HCT116 (cell line): ENCODE results near the gene GADD45G. TPM values are rescaled to one million over a fixed set of nuclear protein-coding genes. Genes with fewer than 3 reads are reported as not detected.
A peak's percentile ranks its signal among the peaks of the same experiment; 100 is the strongest.

Experiments
- ATAC-seq: fragments of 200-7000 bp; cut with Tn5 transposase; 2 replicates; pipeline ENCODE4 v1.9.1; 2020; ENCODE audit warnings: mild to moderate bottlenecking, moderate library complexity
- BruUV-seq: library from RNA; stranded (reverse); fragments of 400-500 nt; replicated peaks from 2 replicates; lab custom pipeline; 2021; lab: Mats Ljungman, UMichigan
- CTCF ChIA-PET: fragments of 300-600 bp; sonication (Branson Sonifier 250); formaldehyde crosslinking; loops from one replicate; lab custom pipeline; 2021; ENCODE audit warnings: antibody characterized with exemption; lab: Charles Lee
- POLR2A ChIA-PET: fragments of 300-600, 350-600 bp; sonication (Branson Sonifier 250); formaldehyde crosslinking; loops from one replicate; lab custom pipeline; 2021; ENCODE audit warnings: antibody characterized with exemption; lab: Charles Lee
- RAD21 ChIA-PET, 2 experiments: fragments of 300-600 bp; sonication (Branson Sonifier 250); formaldehyde crosslinking; loops; one replicate each; lab custom pipeline; 2023; ENCODE audit warnings: low total read pairs in 2 of 2; ENCODE audit not compliant: uncharacterized antibody in 2 of 2, unreplicated experiment in 2 of 2, low non-redundant PET in 1 of 2; lab: Charles Lee
- DNase-seq: peaks from one replicate; pipeline ENCODE4 v3.0.0-alpha.2; 2010; ENCODE audit warnings: low read depth, low spot score
- H2AFZ ChIP-seq: fragments of 200-600 bp; shearing (Covaris generic), sonication (generic); 2 replicates; pipeline ENCODE4 v1.6.1; 2017; ENCODE audit warnings: low read depth, mixed run types, mixed read lengths, antibody characterized with exemption, low read length; ENCODE audit not compliant: poor library complexity, severe bottlenecking
- H3K27ac ChIP-seq: 2 replicates; pipeline ENCODE4 v1.5.1; 2012; ENCODE audit warnings: low read depth, low read length
- H3K27me3 ChIP-seq: fragments of 200-600 bp; sonication (generic); 2 replicates; pipeline ENCODE4 v1.6.1; 2016; ENCODE audit warnings: mixed run types, low read length, mixed read lengths; ENCODE audit not compliant: insufficient read depth
- H3K36me3 ChIP-seq, 2 experiments: fragments of 200-500 bp in 1 of 2; fragments of 200-600 bp in 1 of 2; sonication (Bioruptor generic) in 1 of 2; sonication (generic) in 1 of 2; 2 replicates each; pipeline versions ENCODE4 v1.5.1 to v1.6.1; 2014 to 2016; ENCODE audit warnings: low read length in 2 of 2, inconsistent platforms in 1 of 2, mixed read lengths in 1 of 2, mixed run types in 1 of 2; ENCODE audit not compliant: insufficient read depth in 2 of 2, control insufficient read depth in 1 of 2
- H3K4me1 ChIP-seq, 2 experiments: fragments of 200-600 bp in 1 of 2; sonication (generic) in 1 of 2; 2 replicates each; pipeline versions ENCODE4 v1.5.1 to v1.6.1; 2012 to 2017; ENCODE audit warnings: low read length in 2 of 2, inconsistent platforms in 1 of 2, mild to moderate bottlenecking in 1 of 2, mixed read lengths in 1 of 2, mixed run types in 1 of 2, moderate library complexity in 1 of 2; ENCODE audit not compliant: insufficient read depth in 2 of 2, control insufficient read depth in 1 of 2
- H3K4me2 ChIP-seq: fragments of 200-600 bp; sonication (generic); 2 replicates; pipeline ENCODE4 v1.6.1; 2017; ENCODE audit warnings: mixed run types, low read length, mixed read lengths
- H3K4me3 ChIP-seq, 2 experiments: fragments of 200-600 bp in 1 of 2; sonication (generic) in 1 of 2; replicated peaks in 1 of 2; 2 replicates each; pipeline ENCODE4 v1.5.1; 2011 to 2016; ENCODE audit warnings: low read length in 2 of 2, control low read depth in 1 of 2, low read depth in 1 of 2, mild to moderate bottlenecking in 1 of 2, mixed read lengths in 1 of 2, mixed run types in 1 of 2
- H3K79me2 ChIP-seq: fragments of 200-600 bp; sonication (generic); 2 replicates; pipeline ENCODE4 v1.6.1; 2017; ENCODE audit warnings: mild to moderate bottlenecking, mixed run types, low read length, moderate library complexity, mixed read lengths; ENCODE audit not compliant: insufficient read depth
- H3K9ac ChIP-seq: fragments of 200-600 bp; sonication (generic); 2 replicates; pipeline ENCODE4 v1.6.1; 2016; ENCODE audit warnings: low read length, mixed read lengths
- H3K9me2 ChIP-seq: fragments of 200-600 bp; sonication (generic), shearing (Covaris generic); 2 replicates; pipeline ENCODE4 v1.6.1; 2017; ENCODE audit warnings: mixed run types, mild to moderate bottlenecking, moderate library complexity; ENCODE audit not compliant: insufficient read depth
- H3K9me3 ChIP-seq, 2 experiments: fragments of 200-500 bp in 1 of 2; fragments of 200-600 bp in 1 of 2; sonication (Bioruptor generic) in 1 of 2; sonication (generic) in 1 of 2; 2 replicates each; pipeline ENCODE4 v1.6.1; 2014 to 2017; ENCODE audit warnings: low read length in 2 of 2, mixed read lengths in 2 of 2, inconsistent platforms in 1 of 2, low read depth in 1 of 2, mild to moderate bottlenecking in 1 of 2, mixed run types in 1 of 2, moderate library complexity in 1 of 2; ENCODE audit not compliant: control insufficient read depth in 1 of 2, insufficient read depth in 1 of 2
- H4K20me1 ChIP-seq: fragments of 200-600 bp; sonication (generic), shearing (Covaris generic); 2 replicates; pipeline ENCODE4 v1.6.1; 2017; ENCODE audit warnings: mixed run types, mild to moderate bottlenecking, moderate library complexity; ENCODE audit not compliant: insufficient read depth
- ATF3 ChIP-seq: IDR thresholded peaks from 2 replicates; pipeline ENCODE4 v1.6.1; 2012
- CBX3 ChIP-seq: IDR thresholded peaks from 2 replicates; pipeline ENCODE4 v1.6.1; 2012; ENCODE audit warnings: low read depth
- CEBPB ChIP-seq: IDR thresholded peaks from 2 replicates; pipeline ENCODE4 v1.6.1; 2012; ENCODE audit warnings: low read depth
- ELF1 ChIP-seq: IDR thresholded peaks from 2 replicates; pipeline ENCODE4 v1.6.1; 2012; ENCODE audit warnings: low read depth, borderline replicate concordance
- EZH2 ChIP-seq: fragments of 200-600 bp; sonication (generic); IDR thresholded peaks from 2 replicates; pipeline ENCODE4 v1.6.1; 2017; ENCODE audit warnings: antibody characterized with exemption, mixed run types
- EZH2phosphoT487 ChIP-seq: fragments of 200-600 bp; IDR thresholded peaks from 2 replicates; pipeline ENCODE4 v1.6.1; 2018; ENCODE audit warnings: antibody characterized with exemption, borderline replicate concordance
- FOSL1 ChIP-seq: IDR thresholded peaks from 2 replicates; pipeline ENCODE4 v1.6.1; 2012; ENCODE audit warnings: low read depth
- JUND ChIP-seq: IDR thresholded peaks from 2 replicates; pipeline ENCODE4 v1.6.1; 2012
- MAX ChIP-seq: IDR thresholded peaks from 2 replicates; pipeline ENCODE4 v1.6.1; 2012
- POLR2A ChIP-seq: IDR thresholded peaks from 2 replicates; pipeline ENCODE4 v1.7.0; 2011; ENCODE audit warnings: borderline replicate concordance; ENCODE audit not compliant: insufficient read depth, insufficient read length; ENCODE audit errors: extremely low read depth
- POLR2AphosphoS5 ChIP-seq: IDR thresholded peaks from 2 replicates; pipeline ENCODE4 v1.6.1; 2011; ENCODE audit warnings: mild to moderate bottlenecking, low read depth, low read length, moderate library complexity
- RAD21 ChIP-seq: IDR thresholded peaks from 2 replicates; pipeline ENCODE4 v1.6.1; 2012; ENCODE audit warnings: low read depth, mild to moderate bottlenecking
- SIN3A ChIP-seq: IDR thresholded peaks from 2 replicates; pipeline ENCODE4 v1.6.1; 2012; ENCODE audit warnings: low read depth
- SP1 ChIP-seq: IDR thresholded peaks from 2 replicates; pipeline ENCODE4 v1.6.1; 2012; ENCODE audit warnings: low read depth
- SRF ChIP-seq: IDR thresholded peaks from 2 replicates; pipeline ENCODE4 v1.6.1; 2012; ENCODE audit warnings: low read depth
- TCF7L2 ChIP-seq: IDR thresholded peaks from 2 replicates; pipeline ENCODE4 v1.7.0; 2011; ENCODE audit warnings: borderline replicate concordance, inconsistent platforms; ENCODE audit not compliant: insufficient read depth, insufficient read length; ENCODE audit errors: extremely low read depth
- YY1 ChIP-seq: IDR thresholded peaks from 2 replicates; pipeline ENCODE4 v1.6.1; 2011; ENCODE audit warnings: low read length, low read depth, moderate library complexity, mild to moderate bottlenecking; ENCODE audit not compliant: insufficient replicate concordance; ENCODE audit errors: extremely low read depth
- ZBTB33 ChIP-seq: IDR thresholded peaks from 2 replicates; pipeline ENCODE4 v1.6.1; 2011; ENCODE audit warnings: mild to moderate bottlenecking, low read length, moderate library complexity; ENCODE audit not compliant: insufficient replicate concordance; ENCODE audit errors: extremely low read depth
- ZNF274 ChIP-seq: fragments of 200-500 bp; sonication (Bioruptor generic); IDR thresholded peaks from 2 replicates; pipeline ENCODE4 v1.6.1; 2014; ENCODE audit warnings: mild to moderate bottlenecking, low read depth, low read length, inconsistent platforms
- intact Hi-C: fragments of 100-400 bp; cut with micrococcal nuclease; formaldehyde crosslinking; loops from 2 replicates; pipeline ENCODE4 v1.10.0; 2022
- total RNA-seq: library from RNA; stranded (reverse); gene quantifications from one replicate; pipeline ENCODE4 v1.2.1, GENCODE V29; 2021; ENCODE audit not compliant: unreplicated experiment

GADD45G gene
- total RNA-seq, 1 experiment from 2014 or later, result not detected

- no peak for TF ChIP-seq ZBTB33
- TF ChIP-seq POLR2AphosphoS5, result 0 out of 2 replicates have a peak, but pooled peaks have one; percentile 28
These were observed at the start of gene GADD45G (continued) for GRCh38 chr9:89604729-89605464.

- TF ChIP-seq TCF7L2 (no peak), EZH2phosphoT487 (no peak), POLR2A (no peak), CBX3 (no peak), ELF1 (no peak), JUND (no peak), YY1 (no peak), ATF3 (no peak), MAX (no peak), EZH2 (no peak), FOSL1 (no peak), POLR2AphosphoS5 (no peak), SP1 (no peak), SIN3A (no peak), ZBTB33 (no peak), SRF (no peak), ZNF274 (no peak), RAD21 (no peak), CEBPB (no peak)
- no peak overlapping the region for H3K4me2 ChIP-seq
- ATAC-seq (no peak), DNase-seq (no peak)
- no peaks in the 10 kb centered on the region for H3K79me2 ChIP-seq
- ChIA-PET POLR2A (no interaction called here), RAD21 (no interaction called here), CTCF (interaction anchor here (1.5 kb wide), 1 partner anchor 10 kb away, joined by 3 read pairs; no protein-coding TSS in a partner anchor)
- intact Hi-C loops, result no loop called here
- no peak overlapping the region for H3K27ac ChIP-seq
- BruUV-seq, result no TSS peak
- no peak overlapping the region for H3K9ac ChIP-seq
- no peaks in the 10 kb centered on the region for H3K9me3 ChIP-seq
- H3K4me3 ChIP-seq, result no peak overlapping the region
- no peak overlapping the region for H2AFZ ChIP-seq
- H3K36me3 ChIP-seq, result no peaks in the 10 kb centered on the region
- H3K4me1 ChIP-seq, result peaks cover 0 to 5% of the 10 kb centered on the region in 2 experiments; a peak in 1 of 4 replicates
- H3K9me2 ChIP-seq, result no peaks in the 10 kb centered on the region
- no peaks in the 10 kb centered on the region for H4K20me1 ChIP-seq
- no peaks in the 10 kb centered on the region for H3K27me3 ChIP-seq
These were observed 49.8 kb upstream of the GADD45G start for GRCh38 chr9:89555036-89555415.
